Thyroid gland (tissue), 4 donors: ENCODE measurements around the gene COQ7.

Experiments used
- POLR2A ChIP-seq, 2 donors: fragments of 450-650 bp; IDR thresholded peaks; one replicate each; pipeline ENCODE4 v1.6.1; 2017; ENCODE audit warnings: antibody characterized with exemption in 2 of 2, mild to moderate bottlenecking in 2 of 2, moderate library complexity in 1 of 2
- TF ChIP-seq, protein P1 (sequence below), 6 experiments: fragments of 200-600 bp in 3 of 6; fragments of 450-650 bp in 3 of 6; sonication (generic) in 3 of 6; IDR thresholded peaks; one replicate each; pipeline ENCODE4 v1.5.1; 2016 to 2019; ENCODE audit warnings: antibody characterized with exemption in 6 of 6, mild to moderate bottlenecking in 2 of 6, inconsistent platforms in 1 of 6, moderate library complexity in 1 of 6

DNA sequence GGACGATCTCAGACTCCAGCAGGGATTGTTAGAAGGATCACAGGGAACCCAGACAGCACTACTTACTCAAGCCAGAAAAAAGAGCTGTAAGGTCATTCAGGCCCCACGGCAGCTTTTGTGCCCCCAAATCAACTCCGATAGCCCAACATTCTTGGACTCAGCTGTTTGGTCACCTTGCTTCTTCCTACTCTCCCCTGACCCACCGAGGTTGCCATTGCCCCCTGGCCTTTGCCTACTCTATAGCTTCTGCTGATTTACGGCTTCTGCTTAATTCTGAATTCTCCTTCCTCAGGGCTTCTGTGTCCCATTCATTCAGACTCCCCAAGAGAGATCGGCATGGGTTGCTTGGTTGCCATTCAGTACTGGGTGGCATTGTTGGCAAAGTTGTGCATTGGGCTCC lies 37.7 kb downstream of the COQ7 start:
- TF ChIP-seq POLR2A (IDR thresholded peaks at IDR 0.05) = no peak
- TF ChIP-seq, protein P1, sequence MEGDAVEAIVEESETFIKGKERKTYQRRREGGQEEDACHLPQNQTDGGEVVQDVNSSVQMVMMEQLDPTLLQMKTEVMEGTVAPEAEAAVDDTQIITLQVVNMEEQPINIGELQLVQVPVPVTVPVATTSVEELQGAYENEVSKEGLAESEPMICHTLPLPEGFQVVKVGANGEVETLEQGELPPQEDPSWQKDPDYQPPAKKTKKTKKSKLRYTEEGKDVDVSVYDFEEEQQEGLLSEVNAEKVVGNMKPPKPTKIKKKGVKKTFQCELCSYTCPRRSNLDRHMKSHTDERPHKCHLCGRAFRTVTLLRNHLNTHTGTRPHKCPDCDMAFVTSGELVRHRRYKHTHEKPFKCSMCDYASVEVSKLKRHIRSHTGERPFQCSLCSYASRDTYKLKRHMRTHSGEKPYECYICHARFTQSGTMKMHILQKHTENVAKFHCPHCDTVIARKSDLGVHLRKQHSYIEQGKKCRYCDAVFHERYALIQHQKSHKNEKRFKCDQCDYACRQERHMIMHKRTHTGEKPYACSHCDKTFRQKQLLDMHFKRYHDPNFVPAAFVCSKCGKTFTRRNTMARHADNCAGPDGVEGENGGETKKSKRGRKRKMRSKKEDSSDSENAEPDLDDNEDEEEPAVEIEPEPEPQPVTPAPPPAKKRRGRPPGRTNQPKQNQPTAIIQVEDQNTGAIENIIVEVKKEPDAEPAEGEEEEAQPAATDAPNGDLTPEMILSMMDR (IDR thresholded peaks at IDR 0.05) = no peak
